H1 (cell line): ENCODE data around the gene ELL2. TPM values are rescaled to one million over a fixed set of nuclear protein-coding genes. Genes with fewer than 3 reads are reported as not detected.

ENCODE experiments used
- CTBP2 ChIP-seq: IDR thresholded peaks from 2 replicates; pipeline ENCODE4 v1.7.0; 2011; ENCODE audit warnings: borderline replicate concordance, mild to moderate bottlenecking, moderate library complexity, mixed read lengths, low read length; ENCODE audit not compliant: insufficient read depth, insufficient read length
- EGR1 ChIP-seq: IDR thresholded peaks from 2 replicates; pipeline ENCODE4 v1.6.1; 2011; ENCODE audit warnings: low read depth, low read length, borderline replicate concordance
- KDM1A ChIP-seq: fragments of 200-600, 300-600 bp; sonication (generic); IDR thresholded peaks from 2 replicates; pipeline ENCODE4 v1.7.1; 2016; ENCODE audit warnings: mild to moderate bottlenecking, low read length, borderline replicate concordance
- KDM5A ChIP-seq: fragments of 200-600 bp; IDR thresholded peaks from 2 replicates; pipeline ENCODE4 v1.7.1; 2012; ENCODE audit warnings: mild to moderate bottlenecking, low read length, inconsistent platforms, mixed read lengths
- PHF8 ChIP-seq: fragments of 200-600 bp; sonication (generic); conservative IDR thresholded peaks from 2 replicates; pipeline ENCODE4 v1.7.1; 2012; ENCODE audit warnings: low read depth, mild to moderate bottlenecking, inconsistent platforms, low read length, moderate library complexity
- POLR2AphosphoS5 ChIP-seq: IDR thresholded peaks from 2 replicates; pipeline ENCODE4 v1.6.1; 2011; ENCODE audit warnings: low read depth, low read length
- TBP ChIP-seq: IDR thresholded peaks from 2 replicates; pipeline ENCODE4 v1.6.1; 2011; ENCODE audit warnings: low read depth, low read length, improper control_type of control experiment
- ZNF274 ChIP-seq: IDR thresholded peaks from 2 replicates; pipeline ENCODE4 v1.7.0; 2012; ENCODE audit warnings: low read length, borderline replicate concordance; ENCODE audit errors: extremely low read depth
- polyA plus RNA-seq, 7 experiments: library from polyadenylated mRNA; depleted of rRNA in 3 of 7; stranded (reverse) in 5 of 7; unstranded in 2 of 7; fragments of >200 nt in 5 of 7; fragments of 200-250 nt in 2 of 7; gene quantifications; 1 replicate in 5 of 7; 2 replicates in 1 of 7; 4 replicates in 1 of 7; pipeline versions ENCODE4 v1.2.1 to v1.2.3, GENCODE V29; 2011 to 2013; ENCODE audit warnings: missing spikeins in 2 of 7, mixed read lengths in 2 of 7
- total RNA-seq: library from RNA; stranded (reverse); fragmentation: NEBNext Ultra II Directional; extraction: Animal tissue kit (Norgen Biotek cat#: 25700); gene quantifications from 2 replicates; pipeline ENCODE4 v1.2.1, GENCODE V29; 2021
- TF ChIP-seq, protein P1 (sequence below): fragments of 300-600 bp; sonication (generic); IDR thresholded peaks from 2 replicates; pipeline ENCODE4 v1.7.1; 2012; ENCODE audit warnings: low read length, moderate library complexity, mild to moderate bottlenecking, inconsistent platforms; ENCODE audit not compliant: insufficient replicate concordance

ELL2 gene
- total and polyA plus RNA-seq, 2 of the 8 experiments (the other 6 are each of a cell fraction or from before 2014, with no cell fraction given), result 6.3 to 29.4 TPM

DNA sequence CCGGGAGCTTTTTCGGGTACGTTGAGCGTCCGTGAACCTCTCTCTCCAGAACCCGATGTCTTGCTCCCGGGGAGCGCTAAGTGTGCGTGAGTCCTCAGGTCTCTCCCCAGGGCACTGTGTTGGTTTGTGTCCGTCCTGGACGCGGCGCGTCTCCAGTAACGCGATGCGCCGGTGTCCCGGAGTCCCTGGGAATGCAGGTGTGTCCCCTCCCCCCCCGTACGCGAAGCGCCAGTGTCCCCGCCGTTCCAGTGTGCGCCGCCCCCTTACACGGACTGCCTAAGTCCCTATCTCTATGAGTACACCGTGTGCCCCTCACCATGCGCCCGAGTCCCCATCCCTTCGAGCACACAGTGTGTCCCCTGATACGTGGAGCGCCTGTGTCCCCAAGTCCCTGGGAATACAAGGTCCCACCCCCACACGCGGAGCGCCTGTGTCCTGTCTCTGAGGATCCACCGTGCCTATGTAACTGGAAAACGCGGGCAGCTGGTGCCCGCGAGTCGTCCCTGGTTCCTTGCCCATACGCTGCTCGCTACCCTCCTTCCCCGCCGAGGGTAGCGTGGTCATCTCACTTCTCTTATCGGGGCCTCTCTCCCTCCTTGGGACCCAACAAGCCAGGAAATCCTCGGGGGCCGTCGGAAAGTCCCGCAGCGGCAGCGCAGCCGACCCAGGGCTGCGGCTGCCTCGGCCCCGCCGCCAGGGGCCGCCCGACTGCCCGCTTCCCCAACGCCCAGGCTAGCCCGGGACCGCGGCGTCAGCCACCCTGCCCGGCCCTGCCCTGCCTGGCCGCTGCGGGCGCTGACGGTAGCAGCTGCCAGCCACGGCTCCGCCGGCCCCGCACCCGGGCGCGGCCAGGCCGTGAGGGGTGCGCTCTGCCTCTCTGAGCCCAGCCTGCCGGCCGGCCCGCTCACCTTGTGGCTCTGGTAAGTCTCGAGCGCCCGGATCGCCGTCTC lies 709 bp downstream of the ELL2 start (continued):
- no peak for TF ChIP-seq ZNF274
- peak; percentile 67; the same call in 1 of the 2 replicates for TF ChIP-seq PHF8
- TF ChIP-seq CTBP2, result no peak
- peak; percentile 34; the same call in 1 of the 2 replicates for TF ChIP-seq POLR2AphosphoS5
- 0 out of 2 replicates have a peak, but pooled peaks have one; percentile 13 for TF ChIP-seq TBP
- no peak for TF ChIP-seq EGR1
- TF ChIP-seq, protein P1, sequence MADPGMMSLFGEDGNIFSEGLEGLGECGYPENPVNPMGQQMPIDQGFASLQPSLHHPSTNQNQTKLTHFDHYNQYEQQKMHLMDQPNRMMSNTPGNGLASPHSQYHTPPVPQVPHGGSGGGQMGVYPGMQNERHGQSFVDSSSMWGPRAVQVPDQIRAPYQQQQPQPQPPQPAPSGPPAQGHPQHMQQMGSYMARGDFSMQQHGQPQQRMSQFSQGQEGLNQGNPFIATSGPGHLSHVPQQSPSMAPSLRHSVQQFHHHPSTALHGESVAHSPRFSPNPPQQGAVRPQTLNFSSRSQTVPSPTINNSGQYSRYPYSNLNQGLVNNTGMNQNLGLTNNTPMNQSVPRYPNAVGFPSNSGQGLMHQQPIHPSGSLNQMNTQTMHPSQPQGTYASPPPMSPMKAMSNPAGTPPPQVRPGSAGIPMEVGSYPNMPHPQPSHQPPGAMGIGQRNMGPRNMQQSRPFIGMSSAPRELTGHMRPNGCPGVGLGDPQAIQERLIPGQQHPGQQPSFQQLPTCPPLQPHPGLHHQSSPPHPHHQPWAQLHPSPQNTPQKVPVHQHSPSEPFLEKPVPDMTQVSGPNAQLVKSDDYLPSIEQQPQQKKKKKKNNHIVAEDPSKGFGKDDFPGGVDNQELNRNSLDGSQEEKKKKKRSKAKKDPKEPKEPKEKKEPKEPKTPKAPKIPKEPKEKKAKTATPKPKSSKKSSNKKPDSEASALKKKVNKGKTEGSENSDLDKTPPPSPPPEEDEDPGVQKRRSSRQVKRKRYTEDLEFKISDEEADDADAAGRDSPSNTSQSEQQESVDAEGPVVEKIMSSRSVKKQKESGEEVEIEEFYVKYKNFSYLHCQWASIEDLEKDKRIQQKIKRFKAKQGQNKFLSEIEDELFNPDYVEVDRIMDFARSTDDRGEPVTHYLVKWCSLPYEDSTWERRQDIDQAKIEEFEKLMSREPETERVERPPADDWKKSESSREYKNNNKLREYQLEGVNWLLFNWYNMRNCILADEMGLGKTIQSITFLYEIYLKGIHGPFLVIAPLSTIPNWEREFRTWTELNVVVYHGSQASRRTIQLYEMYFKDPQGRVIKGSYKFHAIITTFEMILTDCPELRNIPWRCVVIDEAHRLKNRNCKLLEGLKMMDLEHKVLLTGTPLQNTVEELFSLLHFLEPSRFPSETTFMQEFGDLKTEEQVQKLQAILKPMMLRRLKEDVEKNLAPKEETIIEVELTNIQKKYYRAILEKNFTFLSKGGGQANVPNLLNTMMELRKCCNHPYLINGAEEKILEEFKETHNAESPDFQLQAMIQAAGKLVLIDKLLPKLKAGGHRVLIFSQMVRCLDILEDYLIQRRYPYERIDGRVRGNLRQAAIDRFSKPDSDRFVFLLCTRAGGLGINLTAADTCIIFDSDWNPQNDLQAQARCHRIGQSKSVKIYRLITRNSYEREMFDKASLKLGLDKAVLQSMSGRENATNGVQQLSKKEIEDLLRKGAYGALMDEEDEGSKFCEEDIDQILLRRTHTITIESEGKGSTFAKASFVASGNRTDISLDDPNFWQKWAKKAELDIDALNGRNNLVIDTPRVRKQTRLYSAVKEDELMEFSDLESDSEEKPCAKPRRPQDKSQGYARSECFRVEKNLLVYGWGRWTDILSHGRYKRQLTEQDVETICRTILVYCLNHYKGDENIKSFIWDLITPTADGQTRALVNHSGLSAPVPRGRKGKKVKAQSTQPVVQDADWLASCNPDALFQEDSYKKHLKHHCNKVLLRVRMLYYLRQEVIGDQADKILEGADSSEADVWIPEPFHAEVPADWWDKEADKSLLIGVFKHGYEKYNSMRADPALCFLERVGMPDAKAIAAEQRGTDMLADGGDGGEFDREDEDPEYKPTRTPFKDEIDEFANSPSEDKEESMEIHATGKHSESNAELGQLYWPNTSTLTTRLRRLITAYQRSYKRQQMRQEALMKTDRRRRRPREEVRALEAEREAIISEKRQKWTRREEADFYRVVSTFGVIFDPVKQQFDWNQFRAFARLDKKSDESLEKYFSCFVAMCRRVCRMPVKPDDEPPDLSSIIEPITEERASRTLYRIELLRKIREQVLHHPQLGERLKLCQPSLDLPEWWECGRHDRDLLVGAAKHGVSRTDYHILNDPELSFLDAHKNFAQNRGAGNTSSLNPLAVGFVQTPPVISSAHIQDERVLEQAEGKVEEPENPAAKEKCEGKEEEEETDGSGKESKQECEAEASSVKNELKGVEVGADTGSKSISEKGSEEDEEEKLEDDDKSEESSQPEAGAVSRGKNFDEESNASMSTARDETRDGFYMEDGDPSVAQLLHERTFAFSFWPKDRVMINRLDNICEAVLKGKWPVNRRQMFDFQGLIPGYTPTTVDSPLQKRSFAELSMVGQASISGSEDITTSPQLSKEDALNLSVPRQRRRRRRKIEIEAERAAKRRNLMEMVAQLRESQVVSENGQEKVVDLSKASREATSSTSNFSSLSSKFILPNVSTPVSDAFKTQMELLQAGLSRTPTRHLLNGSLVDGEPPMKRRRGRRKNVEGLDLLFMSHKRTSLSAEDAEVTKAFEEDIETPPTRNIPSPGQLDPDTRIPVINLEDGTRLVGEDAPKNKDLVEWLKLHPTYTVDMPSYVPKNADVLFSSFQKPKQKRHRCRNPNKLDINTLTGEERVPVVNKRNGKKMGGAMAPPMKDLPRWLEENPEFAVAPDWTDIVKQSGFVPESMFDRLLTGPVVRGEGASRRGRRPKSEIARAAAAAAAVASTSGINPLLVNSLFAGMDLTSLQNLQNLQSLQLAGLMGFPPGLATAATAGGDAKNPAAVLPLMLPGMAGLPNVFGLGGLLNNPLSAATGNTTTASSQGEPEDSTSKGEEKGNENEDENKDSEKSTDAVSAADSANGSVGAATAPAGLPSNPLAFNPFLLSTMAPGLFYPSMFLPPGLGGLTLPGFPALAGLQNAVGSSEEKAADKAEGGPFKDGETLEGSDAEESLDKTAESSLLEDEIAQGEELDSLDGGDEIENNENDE, result no peak
- no peak for TF ChIP-seq KDM5A
- no peak for TF ChIP-seq KDM1A
